ENCODE data around the gene MLH3. TPM values are rescaled to one million over a fixed set of nuclear protein-coding genes. Genes with fewer than 3 reads are reported as not detected.

MLH3 gene
- total and polyA plus RNA-seq, 4 donors, result 5.8 to 29.7 (median 9.9) TPM

DNA sequence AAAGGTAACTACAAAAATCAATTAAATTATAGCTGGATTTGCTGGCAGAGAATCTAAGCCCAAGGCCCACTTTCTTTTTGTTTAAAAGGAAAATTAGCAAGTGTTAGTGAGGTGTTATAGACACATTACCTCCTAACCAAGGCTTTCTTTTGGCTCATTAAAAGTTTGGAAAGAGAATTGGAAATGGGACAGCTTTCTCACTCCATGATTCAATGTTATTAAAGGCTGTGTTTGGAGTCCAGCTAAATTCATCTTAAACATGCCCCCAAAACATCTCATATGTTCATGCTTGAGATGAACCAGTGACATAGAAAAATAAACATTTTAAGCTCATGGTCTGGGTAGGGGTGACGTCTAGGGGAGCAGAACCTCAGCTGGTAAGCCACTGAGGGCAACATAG lies 82.5 kb downstream of the MLH3 start:
- Histone ChIP-seq H3K9me3 (ENCODE audit: control insufficient read depth in 4 of 4, low read length in 3 of 4) (no peaks in the 10 kb centered on the region), H3K36me3 (ENCODE audit: control insufficient read depth in 4 of 4, insufficient read depth in 3 of 4, low read depth in 1 of 4, low read length in 3 of 4) (no peaks in the 10 kb centered on the region), H3K4me1 (ENCODE audit: control insufficient read depth in 4 of 4, insufficient read depth in 4 of 4, low read length in 3 of 4) (no peaks in the 10 kb centered on the region), H3K9ac (ENCODE audit: low read depth in 1 of 2, low read length in 2 of 2) (no peak overlapping the region), H3K4me3 (ENCODE audit: low read depth in 1 of 3, low read length in 3 of 3) (no peak overlapping the region), H3K27me3 (ENCODE audit: control insufficient read depth in 4 of 4, insufficient read depth in 4 of 4, low read length in 3 of 4) (no peaks in the 10 kb centered on the region), H3K27ac (ENCODE audit: low read depth in 1 of 2, low read length in 2 of 2) (no peak overlapping the region)
- WGBS, result 76% methylated on average over 1 of the region's 1 CpG
- DNase-seq (ENCODE audit: low spot score), result no peak
- TF ChIP-seq YY1 (IDR thresholded peaks at IDR 0.05), result no peak
- TF ChIP-seq FOXA2 (IDR thresholded peaks at IDR 0.05), result no peak
- TF ChIP-seq EGR1 (IDR thresholded peaks at IDR 0.05; ENCODE audit: low read depth in 2 of 2), result no peak
- TF ChIP-seq, protein P1, sequence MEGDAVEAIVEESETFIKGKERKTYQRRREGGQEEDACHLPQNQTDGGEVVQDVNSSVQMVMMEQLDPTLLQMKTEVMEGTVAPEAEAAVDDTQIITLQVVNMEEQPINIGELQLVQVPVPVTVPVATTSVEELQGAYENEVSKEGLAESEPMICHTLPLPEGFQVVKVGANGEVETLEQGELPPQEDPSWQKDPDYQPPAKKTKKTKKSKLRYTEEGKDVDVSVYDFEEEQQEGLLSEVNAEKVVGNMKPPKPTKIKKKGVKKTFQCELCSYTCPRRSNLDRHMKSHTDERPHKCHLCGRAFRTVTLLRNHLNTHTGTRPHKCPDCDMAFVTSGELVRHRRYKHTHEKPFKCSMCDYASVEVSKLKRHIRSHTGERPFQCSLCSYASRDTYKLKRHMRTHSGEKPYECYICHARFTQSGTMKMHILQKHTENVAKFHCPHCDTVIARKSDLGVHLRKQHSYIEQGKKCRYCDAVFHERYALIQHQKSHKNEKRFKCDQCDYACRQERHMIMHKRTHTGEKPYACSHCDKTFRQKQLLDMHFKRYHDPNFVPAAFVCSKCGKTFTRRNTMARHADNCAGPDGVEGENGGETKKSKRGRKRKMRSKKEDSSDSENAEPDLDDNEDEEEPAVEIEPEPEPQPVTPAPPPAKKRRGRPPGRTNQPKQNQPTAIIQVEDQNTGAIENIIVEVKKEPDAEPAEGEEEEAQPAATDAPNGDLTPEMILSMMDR (IDR thresholded peaks at IDR 0.05; ENCODE audit: low read depth, low read length, missing input control), result no peak
- no peak for TF ChIP-seq NR2F2 (IDR thresholded peaks at IDR 0.05)
- TF ChIP-seq GABPA (IDR thresholded peaks at IDR 0.05 in 1 of 2, conservative IDR thresholded peaks at IDR 0.05 in 1 of 2), result no peak
- no peak for TF ChIP-seq TAF1 (conservative IDR thresholded peaks at IDR 0.05)

DNA sequence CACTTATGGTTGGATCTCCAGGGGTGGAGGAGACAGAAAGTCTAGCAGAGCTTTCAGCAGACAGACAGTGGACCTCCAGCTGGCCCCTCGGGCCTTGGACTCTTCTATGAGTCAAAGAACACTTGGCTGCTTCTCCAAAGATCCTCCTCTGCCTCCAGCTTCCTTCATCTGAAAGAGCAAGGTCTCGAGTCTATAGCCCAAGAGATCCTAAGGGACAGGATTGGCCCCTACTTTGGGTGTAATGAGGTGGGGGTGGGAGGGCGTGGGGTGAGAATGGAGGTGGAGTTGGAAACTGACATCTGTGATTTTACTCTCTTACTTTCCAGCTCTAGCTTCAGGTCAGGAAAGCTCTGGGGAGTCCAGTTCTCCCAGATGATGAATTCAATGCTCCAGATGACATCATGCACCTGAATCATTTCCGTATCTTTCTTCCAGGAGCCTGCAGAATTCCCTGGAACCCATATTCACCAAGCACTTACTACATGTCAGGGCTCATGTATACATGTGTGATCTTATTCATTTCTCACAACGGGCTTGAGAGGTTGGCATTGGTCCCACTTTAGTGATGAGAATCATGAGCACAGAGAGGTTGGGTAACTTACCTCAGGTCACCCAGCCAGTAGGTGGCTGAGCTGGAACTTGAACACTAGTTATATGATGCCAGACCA lies 85.6 kb downstream of the MLH3 start:
- Histone ChIP-seq H3K27me3 (ENCODE audit: control insufficient read depth in 4 of 4, insufficient read depth in 4 of 4, low read length in 3 of 4) (no peaks in the 10 kb centered on the region), H3K9ac (ENCODE audit: low read depth in 1 of 2, low read length in 2 of 2) (no peak overlapping the region), H3K4me3 (ENCODE audit: low read depth in 1 of 3, low read length in 3 of 3) (no peak overlapping the region), H3K27ac (ENCODE audit: low read depth in 1 of 2, low read length in 2 of 2) (no peak overlapping the region), H3K9me3 (ENCODE audit: control insufficient read depth in 4 of 4, low read length in 3 of 4) (no peaks in the 10 kb centered on the region), H3K4me1 (ENCODE audit: control insufficient read depth in 4 of 4, insufficient read depth in 4 of 4, low read length in 3 of 4) (no peaks in the 10 kb centered on the region), H3K36me3 (ENCODE audit: control insufficient read depth in 4 of 4, insufficient read depth in 3 of 4, low read depth in 1 of 4, low read length in 3 of 4) (no peaks in the 10 kb centered on the region)
- 86% methylated on average over 5 of the region's 5 CpGs for WGBS
- TF ChIP-seq, protein P2, sequence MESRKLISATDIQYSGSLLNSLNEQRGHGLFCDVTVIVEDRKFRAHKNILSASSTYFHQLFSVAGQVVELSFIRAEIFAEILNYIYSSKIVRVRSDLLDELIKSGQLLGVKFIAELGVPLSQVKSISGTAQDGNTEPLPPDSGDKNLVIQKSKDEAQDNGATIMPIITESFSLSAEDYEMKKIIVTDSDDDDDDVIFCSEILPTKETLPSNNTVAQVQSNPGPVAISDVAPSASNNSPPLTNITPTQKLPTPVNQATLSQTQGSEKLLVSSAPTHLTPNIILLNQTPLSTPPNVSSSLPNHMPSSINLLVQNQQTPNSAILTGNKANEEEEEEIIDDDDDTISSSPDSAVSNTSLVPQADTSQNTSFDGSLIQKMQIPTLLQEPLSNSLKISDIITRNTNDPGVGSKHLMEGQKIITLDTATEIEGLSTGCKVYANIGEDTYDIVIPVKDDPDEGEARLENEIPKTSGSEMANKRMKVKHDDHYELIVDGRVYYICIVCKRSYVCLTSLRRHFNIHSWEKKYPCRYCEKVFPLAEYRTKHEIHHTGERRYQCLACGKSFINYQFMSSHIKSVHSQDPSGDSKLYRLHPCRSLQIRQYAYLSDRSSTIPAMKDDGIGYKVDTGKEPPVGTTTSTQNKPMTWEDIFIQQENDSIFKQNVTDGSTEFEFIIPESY (IDR thresholded peaks at IDR 0.05), result no peak
- TF ChIP-seq TAF1 (conservative IDR thresholded peaks at IDR 0.05) (no peak), EGR1 (IDR thresholded peaks at IDR 0.05; ENCODE audit: low read depth in 2 of 2) (no peak), YY1 (IDR thresholded peaks at IDR 0.05) (no peak), HNF4G (IDR thresholded peaks at IDR 0.05) (no peak), HNF4A (conservative IDR thresholded peaks at IDR 0.05) (no peak), RXRA (IDR thresholded peaks at IDR 0.05) (no peak), SP1 (IDR thresholded peaks at IDR 0.05) (no peak), RAD21 (IDR thresholded peaks at IDR 0.05) (no peak), JUND (IDR thresholded peaks at IDR 0.05) (no peak), FOXA2 (IDR thresholded peaks at IDR 0.05) (no peak), NR2F2 (IDR thresholded peaks at IDR 0.05) (no peak), FOXA1 (IDR thresholded peaks at IDR 0.05) (no peak), GABPA (IDR thresholded peaks at IDR 0.05 in 1 of 2, conservative IDR thresholded peaks at IDR 0.05 in 1 of 2) (no peak)
- TF ChIP-seq, protein P3, sequence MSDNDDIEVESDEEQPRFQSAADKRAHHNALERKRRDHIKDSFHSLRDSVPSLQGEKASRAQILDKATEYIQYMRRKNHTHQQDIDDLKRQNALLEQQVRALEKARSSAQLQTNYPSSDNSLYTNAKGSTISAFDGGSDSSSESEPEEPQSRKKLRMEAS (IDR thresholded peaks at IDR 0.05), result no peak
- TF ChIP-seq, protein P1 (IDR thresholded peaks at IDR 0.05; ENCODE audit: low read depth, low read length, missing input control), result no peak
- TF ChIP-seq, protein P4, sequence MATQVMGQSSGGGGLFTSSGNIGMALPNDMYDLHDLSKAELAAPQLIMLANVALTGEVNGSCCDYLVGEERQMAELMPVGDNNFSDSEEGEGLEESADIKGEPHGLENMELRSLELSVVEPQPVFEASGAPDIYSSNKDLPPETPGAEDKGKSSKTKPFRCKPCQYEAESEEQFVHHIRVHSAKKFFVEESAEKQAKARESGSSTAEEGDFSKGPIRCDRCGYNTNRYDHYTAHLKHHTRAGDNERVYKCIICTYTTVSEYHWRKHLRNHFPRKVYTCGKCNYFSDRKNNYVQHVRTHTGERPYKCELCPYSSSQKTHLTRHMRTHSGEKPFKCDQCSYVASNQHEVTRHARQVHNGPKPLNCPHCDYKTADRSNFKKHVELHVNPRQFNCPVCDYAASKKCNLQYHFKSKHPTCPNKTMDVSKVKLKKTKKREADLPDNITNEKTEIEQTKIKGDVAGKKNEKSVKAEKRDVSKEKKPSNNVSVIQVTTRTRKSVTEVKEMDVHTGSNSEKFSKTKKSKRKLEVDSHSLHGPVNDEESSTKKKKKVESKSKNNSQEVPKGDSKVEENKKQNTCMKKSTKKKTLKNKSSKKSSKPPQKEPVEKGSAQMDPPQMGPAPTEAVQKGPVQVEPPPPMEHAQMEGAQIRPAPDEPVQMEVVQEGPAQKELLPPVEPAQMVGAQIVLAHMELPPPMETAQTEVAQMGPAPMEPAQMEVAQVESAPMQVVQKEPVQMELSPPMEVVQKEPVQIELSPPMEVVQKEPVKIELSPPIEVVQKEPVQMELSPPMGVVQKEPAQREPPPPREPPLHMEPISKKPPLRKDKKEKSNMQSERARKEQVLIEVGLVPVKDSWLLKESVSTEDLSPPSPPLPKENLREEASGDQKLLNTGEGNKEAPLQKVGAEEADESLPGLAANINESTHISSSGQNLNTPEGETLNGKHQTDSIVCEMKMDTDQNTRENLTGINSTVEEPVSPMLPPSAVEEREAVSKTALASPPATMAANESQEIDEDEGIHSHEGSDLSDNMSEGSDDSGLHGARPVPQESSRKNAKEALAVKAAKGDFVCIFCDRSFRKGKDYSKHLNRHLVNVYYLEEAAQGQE (IDR thresholded peaks at IDR 0.05), result no peak
- TF ChIP-seq, protein P5, sequence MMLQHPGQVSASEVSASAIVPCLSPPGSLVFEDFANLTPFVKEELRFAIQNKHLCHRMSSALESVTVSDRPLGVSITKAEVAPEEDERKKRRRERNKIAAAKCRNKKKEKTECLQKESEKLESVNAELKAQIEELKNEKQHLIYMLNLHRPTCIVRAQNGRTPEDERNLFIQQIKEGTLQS (IDR thresholded peaks at IDR 0.05), result no peak
- DNase-seq (ENCODE audit: low spot score), result no peak

Measured in liver (tissue), 9 donors.